ENCODE results near the gene TTI1.
A peak's percentile ranks its signal among the peaks of the same experiment; 100 is the strongest.

TTI1 gene

GRCh38 chr20:38043512-38044300, 10.4 kb upstream of the TTI1 start:
- H3K36me3 ChIP-seq, result peaks cover 15 to 59% (median 44%) of the 10 kb centered on the region in 3 donors
- H3K9me3 ChIP-seq, result no peaks in the 10 kb centered on the region
- no peak for TF ChIP-seq CTCF (IDR thresholded peaks at IDR 0.05)
- H3K4me3 ChIP-seq, result no peak overlapping the region
- H3K27ac ChIP-seq, result no peak overlapping the region
- H3K4me1 ChIP-seq, result peaks cover 0 to 9% (median 0%) of the 10 kb centered on the region in 4 donors
- intact Hi-C loops (cut with DNase I; ENCODE audit: low total_unique reads), result no loop called here
- DNase-seq, result no peak
- H3K27me3 ChIP-seq, result no peaks in the 10 kb centered on the region

- Histone ChIP-seq H3K27ac (no peak overlapping the region), H3K4me3 (no peak overlapping the region), H3K4me1 (peaks cover 0 to 30% (median 14%) of the 10 kb centered on the region in 4 donors), H3K36me3 (peaks cover 15 to 45% (median 35%) of the 10 kb centered on the region in 3 donors), H3K9me3 (no peaks in the 10 kb centered on the region), H3K27me3 (no peaks in the 10 kb centered on the region)
- no peak for DNase-seq
- TF ChIP-seq CTCF (IDR thresholded peaks at IDR 0.05), result no peak
- intact Hi-C loops (cut with DNase I; ENCODE audit: low total_unique reads), result no loop called here
Observed at GRCh38 chr20:38040276-38040675, 7.0 kb upstream of the TTI1 start.

- TF ChIP-seq CTCF (IDR thresholded peaks at IDR 0.05), result no peak
- no peak for DNase-seq
- Histone ChIP-seq H3K27ac (no peak overlapping the region), H3K4me3 (no peak overlapping the region), H3K36me3 (peaks cover 7 to 13% (median 8%) of the 10 kb centered on the region in 3 donors), H3K9me3 (no peaks in the 10 kb centered on the region), H3K4me1 (peaks cover 0 to 52% (median 34%) of the 10 kb centered on the region in 4 donors), H3K27me3 (no peaks in the 10 kb centered on the region)
- intact Hi-C loops (cut with DNase I; ENCODE audit: low total_unique reads), result loop anchor here (5.0 kb wide), 1 partner anchor 391 kb away; no protein-coding TSS in a partner anchor
Observed at GRCh38 chr20:38036366-38036765, 3.1 kb upstream of the TTI1 start.

- intact Hi-C loops (cut with DNase I; ENCODE audit: low total_unique reads), result loop anchor here (5.0 kb wide), 1 partner anchor 392 kb away; no protein-coding TSS in a partner anchor
- no peak overlapping the region for H3K27ac ChIP-seq
- no peak for DNase-seq
- no peak for TF ChIP-seq CTCF (IDR thresholded peaks at IDR 0.05)
- peaks cover 0 to 11% (median 3%) of the 10 kb centered on the region in 3 donors for H3K36me3 ChIP-seq
- H3K4me3 ChIP-seq, result peak overlapping the region; percentile 90 to 95
- H3K4me1 ChIP-seq, result peaks cover 0 to 58% (median 34%) of the 10 kb centered on the region in 4 donors
- no peaks in the 10 kb centered on the region for H3K9me3 ChIP-seq
- H3K27me3 ChIP-seq, result no peaks in the 10 kb centered on the region
Observed at GRCh38 chr20:38034961-38035360, 1.7 kb upstream of the TTI1 start.

GRCh38 chr20:38034108-38034649, 923 bp upstream of the TTI1 start:
- no peak for TF ChIP-seq CTCF (IDR thresholded peaks at IDR 0.05)
- Histone ChIP-seq H3K36me3 (peaks cover 0 to 3% (median 0%) of the 10 kb centered on the region in 3 donors), H3K9me3 (no peaks in the 10 kb centered on the region), H3K4me3 (peak overlapping the region; percentile 90 to 95), H3K27me3 (no peaks in the 10 kb centered on the region), H3K4me1 (peaks cover 0 to 58% (median 34%) of the 10 kb centered on the region in 4 donors), H3K27ac (peak overlapping the region; percentile 90 to 94)
- no peak for DNase-seq
- intact Hi-C loops (cut with DNase I; ENCODE audit: low total_unique reads), result no loop called here

Data from tibial artery (tissue), 4 donors.